ENCODE measurements around the gene DENND1C. TPM values are rescaled to one million over a fixed set of nuclear protein-coding genes. Genes with fewer than 3 reads are reported as not detected.

DENND1C gene
- total RNA-seq, 2 donors from 2014 or later, result 0.30 to 0.75 TPM

DNA sequence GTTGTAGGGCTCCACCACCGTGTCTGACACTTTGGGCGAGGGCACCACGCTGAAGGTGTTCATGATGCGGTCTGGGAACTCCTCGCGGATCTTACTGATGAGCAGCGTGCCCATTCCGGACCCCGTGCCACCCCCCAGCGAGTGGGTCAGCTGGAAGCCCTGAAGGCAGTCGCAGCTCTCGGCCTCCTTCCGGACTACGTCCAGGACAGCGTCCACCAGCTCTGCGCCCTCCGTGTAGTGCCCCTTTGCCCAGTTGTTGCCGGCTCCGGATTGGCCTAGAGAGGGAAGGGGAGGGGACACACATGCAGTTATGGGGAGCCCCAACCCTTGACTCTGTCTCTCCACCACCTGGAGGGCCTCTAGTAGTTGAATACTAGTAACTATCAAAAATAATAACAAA lies 14.4 kb upstream of the DENND1C start:
- H3K4me1 ChIP-seq, result no peaks in the 10 kb centered on the region
- DNase-seq (ENCODE audit: low spot score), result no peak
- TF ChIP-seq CTCF (IDR thresholded peaks at IDR 0.05), result no peak
- H3K9me3 ChIP-seq, result peaks cover 0 to 13% of the 10 kb centered on the region in 2 donors
- no peaks in the 10 kb centered on the region for H3K36me3 ChIP-seq
- H3K4me3 ChIP-seq, result no peak overlapping the region
- no peaks in the 10 kb centered on the region for H3K27me3 ChIP-seq
- H3K27ac ChIP-seq, result no peak overlapping the region

- DNase-seq (ENCODE audit: low spot score), result no peak
- TF ChIP-seq CTCF (IDR thresholded peaks at IDR 0.05), result no peak
Observed at GRCh38 chr19:6494438-6495036, 12.9 kb upstream of the DENND1C start.

DNA sequence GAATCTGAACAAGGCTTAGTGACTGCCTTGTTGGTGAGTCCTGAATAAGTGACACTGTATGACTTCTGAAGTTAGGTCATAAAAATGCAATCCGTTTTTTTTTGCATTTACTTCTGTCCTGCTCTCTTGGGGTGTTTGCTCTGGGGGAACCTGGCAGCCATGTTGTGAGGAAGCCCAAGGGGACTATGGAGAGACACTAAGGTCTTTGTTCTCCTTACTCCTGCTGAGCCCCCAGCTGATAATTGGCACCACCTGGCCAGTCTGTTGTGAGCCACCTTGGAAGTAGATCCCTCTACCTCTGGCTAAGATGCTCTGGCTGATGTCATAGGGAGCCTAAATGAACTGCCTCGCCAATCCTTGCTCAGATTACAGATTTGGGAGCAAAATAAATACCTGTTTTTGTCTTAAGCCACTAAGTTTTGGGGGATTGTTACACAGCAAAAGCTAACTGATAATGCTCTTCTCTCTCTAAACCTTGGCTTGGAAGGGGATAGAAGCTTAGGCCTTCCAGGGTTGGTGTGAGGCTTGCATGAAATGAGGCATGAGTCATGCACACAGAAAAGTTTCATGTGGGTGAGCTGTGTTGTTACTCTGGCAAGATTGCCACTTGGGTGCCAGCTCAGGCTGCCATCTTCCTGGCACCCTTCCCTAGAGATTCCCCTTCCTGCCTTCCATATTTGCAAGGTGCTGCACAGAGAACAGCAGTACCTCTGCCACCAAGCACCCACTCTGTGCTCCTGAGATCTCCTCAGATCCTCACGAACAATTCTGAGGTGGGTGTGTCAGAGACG lies 10.4 kb upstream of the DENND1C start:
- Histone ChIP-seq H3K9me3 (peaks cover 0 to 13% of the 10 kb centered on the region in 2 donors), H3K27me3 (no peaks in the 10 kb centered on the region), H3K4me1 (no peaks in the 10 kb centered on the region), H3K27ac (no peak overlapping the region), H3K36me3 (no peaks in the 10 kb centered on the region), H3K4me3 (no peak overlapping the region)
- no peak for TF ChIP-seq CTCF (IDR thresholded peaks at IDR 0.05)
- DNase-seq (ENCODE audit: low spot score), result no peak

More at GRCh38 chr19:6494438-6495036, 12.9 kb upstream of the DENND1C start:
- no peaks in the 10 kb centered on the region for H3K27me3 ChIP-seq
- H3K4me3 ChIP-seq, result no peak overlapping the region
- H3K27ac ChIP-seq, result no peak overlapping the region
- peaks cover 0 to 13% of the 10 kb centered on the region in 2 donors for H3K9me3 ChIP-seq
- H3K36me3 ChIP-seq, result no peaks in the 10 kb centered on the region
- no peaks in the 10 kb centered on the region for H3K4me1 ChIP-seq

GRCh38 chr19:6490134-6490533 lies 8.5 kb upstream of the DENND1C start:
- Histone ChIP-seq H3K36me3 (no peaks in the 10 kb centered on the region), H3K9me3 (peaks cover 0 to 13% of the 10 kb centered on the region in 2 donors), H3K27ac (no peak overlapping the region), H3K27me3 (no peaks in the 10 kb centered on the region), H3K4me1 (no peaks in the 10 kb centered on the region), H3K4me3 (no peak overlapping the region)
- no peak for TF ChIP-seq CTCF (IDR thresholded peaks at IDR 0.05)
- no peak for DNase-seq (ENCODE audit: low spot score)

DNA sequence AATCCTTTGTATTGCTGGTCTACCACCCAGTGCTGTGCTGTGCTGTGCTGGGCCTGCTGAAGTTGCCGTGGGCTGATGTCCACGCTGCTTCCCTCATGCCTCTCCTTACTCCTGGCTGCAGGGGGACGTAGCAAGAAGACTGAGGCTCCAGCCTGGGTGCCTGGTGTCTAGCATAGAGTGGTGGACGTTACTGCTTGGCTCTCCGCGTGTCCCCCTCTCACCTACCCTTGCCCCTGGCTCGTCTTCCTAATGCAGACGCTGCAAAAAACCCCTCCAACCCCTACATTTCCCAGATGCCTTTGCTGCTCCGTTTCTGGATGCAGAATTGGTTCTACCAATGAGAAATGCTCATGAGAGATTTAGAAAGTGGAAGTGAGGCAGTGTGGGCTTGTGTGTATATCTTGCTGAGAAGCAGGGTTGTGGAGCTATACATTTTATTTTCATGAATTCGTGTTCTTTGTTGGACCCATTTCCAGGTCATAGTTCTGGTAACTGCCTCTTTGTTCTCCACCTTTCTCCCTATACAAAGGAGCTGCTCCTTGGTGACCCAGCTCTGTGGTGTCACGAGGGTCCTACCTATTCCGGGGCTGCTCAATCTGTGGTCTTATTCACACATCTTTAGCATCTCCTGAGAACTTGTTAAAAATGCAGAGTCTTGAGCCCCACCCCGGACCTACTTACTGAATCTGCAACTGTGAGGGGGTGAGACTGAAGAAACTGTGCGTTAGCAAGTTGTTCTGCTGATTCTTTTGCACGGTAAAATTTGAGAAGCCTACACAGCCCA lies 7.9 kb upstream of the DENND1C start:
- TF ChIP-seq CTCF (IDR thresholded peaks at IDR 0.05), result no peak
- Histone ChIP-seq H3K36me3 (no peaks in the 10 kb centered on the region), H3K27ac (no peak overlapping the region), H3K4me3 (no peak overlapping the region), H3K4me1 (no peaks in the 10 kb centered on the region), H3K27me3 (no peaks in the 10 kb centered on the region), H3K9me3 (peaks cover 0 to 13% of the 10 kb centered on the region in 2 donors)
- DNase-seq (ENCODE audit: low spot score), result no peak
